ENCODE measurements around the gene OR4B1. TPM values are rescaled to one million over a fixed set of nuclear protein-coding genes. Genes with fewer than 3 reads are reported as not detected.
"Not testable (repeated sequence)": the region's sequence is repeated elsewhere in the genome, so short reads cannot be mapped to it uniquely, and the experiment has no call there.

OR4B1 gene
- polyA plus RNA-seq (ENCODE audit: insufficient read length in 4 of 4) = not detected

GRCh38 chr11:48216510-48216909 is at the start of gene OR4B1:
Gene OR4B1 (plus strand): TSS chr11:48216810. CDS start chr11:48216810, 0 bp downstream.
- no peak for DNase-seq (ENCODE audit: low read depth in 4 of 4, low spot score in 2 of 4)

- no peak for DNase-seq (ENCODE audit: low read depth in 4 of 4, low spot score in 2 of 4)
These were observed 49.2 kb upstream of the OR4B1 start for GRCh38 chr11:48167380-48167779.

GRCh38 chr11:48168815-48169214 is 47.8 kb upstream of the OR4B1 start:
- no peak for DNase-seq (ENCODE audit: low read depth in 4 of 4, low spot score in 2 of 4)

- DNase-seq (ENCODE audit: low read depth in 4 of 4, low spot score in 2 of 4) = no peak
These were observed 47.4 kb upstream of the OR4B1 start for GRCh38 chr11:48169259-48169658.

- no peak for DNase-seq (ENCODE audit: low read depth in 4 of 4, low spot score in 2 of 4)
These were observed 46.9 kb upstream of the OR4B1 start for GRCh38 chr11:48169717-48170116.

- DNase-seq (ENCODE audit: low read depth in 4 of 4, low spot score in 2 of 4) = no peak
These were observed 46.1 kb upstream of the OR4B1 start for GRCh38 chr11:48170241-48171233.

GRCh38 chr11:48172818-48173609 is 43.6 kb upstream of the OR4B1 start:
- no peak for DNase-seq (ENCODE audit: low read depth in 4 of 4, low spot score in 2 of 4)

- DNase-seq (ENCODE audit: low read depth in 4 of 4, low spot score in 2 of 4) = no peak
These were observed 38.9 kb upstream of the OR4B1 start for GRCh38 chr11:48177661-48178060.

- DNase-seq (ENCODE audit: low read depth in 4 of 4, low spot score in 2 of 4) = no peak
These were observed 36.0 kb upstream of the OR4B1 start for GRCh38 chr11:48180627-48181026.

- DNase-seq (ENCODE audit: low read depth in 4 of 4, low spot score in 2 of 4) = no peak
These were observed 33.6 kb upstream of the OR4B1 start for GRCh38 chr11:48182860-48183526.

GRCh38 chr11:48184452-48184851 is 32.2 kb upstream of the OR4B1 start:
- DNase-seq (ENCODE audit: low read depth in 4 of 4, low spot score in 2 of 4) = no peak

GRCh38 chr11:48190906-48191654 is 25.5 kb upstream of the OR4B1 start:
- DNase-seq (ENCODE audit: low read depth in 4 of 4, low spot score in 2 of 4) = not testable (repeated sequence)

- DNase-seq (ENCODE audit: low read depth in 4 of 4, low spot score in 2 of 4) = no peak
These were observed 22.7 kb upstream of the OR4B1 start for GRCh38 chr11:48193876-48194275.

GRCh38 chr11:48207881-48208280 is 8.7 kb upstream of the OR4B1 start:
- no peak for DNase-seq (ENCODE audit: low read depth in 4 of 4, low spot score in 2 of 4)

- DNase-seq (ENCODE audit: low read depth in 4 of 4, low spot score in 2 of 4) = no peak
These were observed 6.6 kb upstream of the OR4B1 start for GRCh38 chr11:48210052-48210451.

- no peak for DNase-seq (ENCODE audit: low read depth in 4 of 4, low spot score in 2 of 4)
These were observed 12.2 kb downstream of the OR4B1 start for GRCh38 chr11:48228761-48229160.

- DNase-seq (ENCODE audit: low read depth in 4 of 4, low spot score in 2 of 4) = not testable (repeated sequence)
These were observed 13.4 kb downstream of the OR4B1 start for GRCh38 chr11:48230057-48230456.

GRCh38 chr11:48237727-48238126 is 21.1 kb downstream of the OR4B1 start:
- DNase-seq (ENCODE audit: low read depth in 4 of 4, low spot score in 2 of 4) = no peak

GRCh38 chr11:48242501-48242900 is 25.9 kb downstream of the OR4B1 start:
- no peak for DNase-seq (ENCODE audit: low read depth in 4 of 4, low spot score in 2 of 4)

GRCh38 chr11:48244804-48245203 is 28.2 kb downstream of the OR4B1 start, which contains the start of gene OR4X2:
Gene OR4X2 (plus strand): TSS chr11:48245104. CDS start chr11:48245104, 0 bp downstream.
- DNase-seq (ENCODE audit: low read depth in 4 of 4, low spot score in 2 of 4) = no peak

All from left renal cortex interstitium (tissue), 4 donors.